Pancreas (tissue), 8 donors: ENCODE measurements around the gene ATP9A. TPM values are rescaled to one million over a fixed set of nuclear protein-coding genes. Genes with fewer than 3 reads are reported as not detected.

Source experiments
- polyA plus RNA-seq, 2 donors: library from polyadenylated mRNA; stranded (reverse); fragments of 200-250 nt; gene quantifications; one replicate each; pipeline ENCODE4 v1.2.3, GENCODE V29; 2013
- total RNA-seq, 6 donors: library from RNA; stranded (reverse); fragmentation: NEBNext Ultra II Directional in 4 of 6; extraction: Animal tissue kit (Norgen Biotek cat#: 25700) in 4 of 6; gene quantifications; one replicate each; pipeline versions ENCODE4 v1.2.1 to v1.2.4, GENCODE V29; 2021 to 2023
- donor health status: healthy with polysubstance abuse.
- donor health status: DM: no; HTN: no; CAD: no; lungs with moderate emphysema.
- donor health status: DM: no; HTN: no; CAD: no.
- donor health status: Bipolar disorder and iron deficiency.
- donor health status: DM: yes; HTN: yes; CAD: no.
- donor health status: DM: no; HTN: no; CAD: no.
- donor health status: DM: no; HTN: no; CAD: no.
- donor health status: DM: yes; HTN: yes; CAD: no.

ATP9A gene
- total and polyA plus RNA-seq, 8 donors = 5.8 to 41.0 (median 20.0) TPM

Other genes with a start within 250 kb of the ATP9A start
- gene NFATC2, start 225.7 kb downstream of the ATP9A start, total RNA-seq = 1 to 10 TPM; 3.4 to 8.3 (median 4.3) TPM
- gene NFATC2, start 225.7 kb downstream of the ATP9A start, polyA plus RNA-seq = 1 to 10 TPM; 1.5 to 2.8 TPM
- 1 to 10 TPM; 1.1 to 2.4 (median 1.7) TPM for gene SALL4, start 34.1 kb upstream of the ATP9A start, total RNA-seq
- gene SALL4, start 34.1 kb upstream of the ATP9A start, polyA plus RNA-seq = 1 to 10 TPM; 2.8 to 3.0 TPM